K562 (cell line): ENCODE measurements around the gene RAI14. TPM values are rescaled to one million over a fixed set of nuclear protein-coding genes. Genes with fewer than 3 reads are reported as not detected.

Experiments
- CBFA2T2 ChIP-seq: fragments of 450-650 bp; conservative IDR thresholded peaks from 2 replicates; pipeline ENCODE4 v1.6.1; 2017; ENCODE audit warnings: mild to moderate bottlenecking
- CBFA2T3 ChIP-seq: fragments of 450-650 bp; IDR thresholded peaks from 2 replicates; pipeline ENCODE4 v1.6.1; 2017
- GATAD2A ChIP-seq: fragments of 450-650 bp; IDR thresholded peaks from 2 replicates; pipeline ENCODE4 v1.6.1; 2017
- GTF2F1 ChIP-seq: IDR thresholded peaks from 2 replicates; pipeline ENCODE4 v1.6.1; 2011; ENCODE audit warnings: low read depth, low read length, improper control_type of control experiment
- HMG20A ChIP-seq: fragments of 450-650 bp; formaldehyde crosslinking; conservative IDR thresholded peaks from 2 replicates; pipeline ENCODE4 v1.4.0; 2020; ENCODE audit warnings: mild to moderate bottlenecking, mixed read lengths
- MAZ ChIP-seq, 2 experiments: fragments of 450-650 bp in 1 of 2; sonication (generic) in 1 of 2; formaldehyde crosslinking; IDR thresholded peaks in 1 of 2; conservative IDR thresholded peaks in 1 of 2; 2 replicates each; pipeline versions ENCODE4 v1.4.0 to v1.5.0; 2020; ENCODE audit warnings: mild to moderate bottlenecking in 1 of 2, missing genetic modification reagents in 1 of 2
- NONO ChIP-seq, 2 experiments: fragments of 200-400 bp in 1 of 2; fragments of 450-650 bp in 1 of 2; formaldehyde crosslinking in 1 of 2; IDR thresholded peaks; 2 replicates each; pipeline ENCODE4 v1.6.1; 2017; ENCODE audit warnings: low read depth in 2 of 2, mild to moderate bottlenecking in 2 of 2, moderate library complexity in 2 of 2, low read length in 1 of 2
- PHF21A ChIP-seq: fragments of 450-650 bp; IDR thresholded peaks from 2 replicates; pipeline ENCODE4 v1.6.1; 2017; ENCODE audit warnings: low read depth, borderline replicate concordance
- PRDM10 ChIP-seq: fragments of 450-650 bp; IDR thresholded peaks from 2 replicates; pipeline ENCODE4 v1.6.1; 2018; ENCODE audit not compliant: partially characterized antibody
- PYGO2 ChIP-seq: fragments of 450-650 bp; IDR thresholded peaks from 2 replicates; pipeline ENCODE4 v1.6.1; 2016; ENCODE audit warnings: mild to moderate bottlenecking, missing genetic modification characterization, moderate library complexity, missing compliant biosample characterization
- SMAD4 ChIP-seq: fragments of 250-450 bp; sonication (Bioruptor Pico); conservative IDR thresholded peaks from 2 replicates; pipeline ENCODE4 v1.8.0; 2021; ENCODE audit warnings: inconsistent platforms, mild to moderate bottlenecking, moderate library complexity
- SMARCE1 ChIP-seq: fragments of 450-650 bp; IDR thresholded peaks from 2 replicates; pipeline ENCODE4 v1.7.1; 2016; ENCODE audit warnings: mild to moderate bottlenecking
- TBL1XR1 ChIP-seq, 2 experiments: IDR thresholded peaks; 2 replicates each; pipeline ENCODE4 v1.6.1; 2012; ENCODE audit warnings: improper control_type of control experiment in 2 of 2, low read length in 2 of 2, mild to moderate bottlenecking in 1 of 2
- ZNF512 ChIP-seq: IDR thresholded peaks from 2 replicates; pipeline ENCODE4 v1.6.1; 2016; ENCODE audit warnings: missing genetic modification characterization, missing compliant biosample characterization
- polyA plus RNA-seq, 8 experiments: library from polyadenylated mRNA; depleted of rRNA in 4 of 8; stranded (reverse) in 5 of 8; unstranded in 3 of 8; fragments of >200 nt; fragmentation: Nextera tagmentation in 2 of 8; fragmentation: Illumina TruSeq in 1 of 8; extraction: Ambion mirVana in 2 of 8; extraction: Trizol in 1 of 8; gene quantifications; 2 replicates each; pipeline versions ENCODE4 v1.2.1 to v1.2.3, GENCODE V29; 2011 to 2014; ENCODE audit warnings: inconsistent platforms in 1 of 8, missing spikeins in 1 of 8
- total RNA-seq, 7 experiments: library from RNA; depleted of rRNA in 6 of 7; stranded (reverse); fragments of >200 nt in 6 of 7; fragmentation: Illumina TruSeq in 2 of 7; extraction: Trizol in 2 of 7; gene quantifications; 2 replicates each; pipeline versions ENCODE4 v1.2.1 to v1.2.3, GENCODE V29; 2011 to 2021; ENCODE audit warnings: low replicate concordance in 1 of 7
- TF ChIP-seq, protein P1 (sequence below): fragments of 450-650 bp; IDR thresholded peaks from 2 replicates; pipeline ENCODE4 v1.7.0; 2016; ENCODE audit warnings: borderline replicate concordance
- TF ChIP-seq, protein P2 (sequence below): conservative IDR thresholded peaks from 2 replicates; pipeline ENCODE4 v1.6.1; 2011; ENCODE audit warnings: low read depth, mild to moderate bottlenecking, low read length; ENCODE audit not compliant: control insufficient read depth

Gene RAI14
- total and polyA plus RNA-seq, 9 of the 15 experiments (the other 6 are each of a cell fraction or from before 2014, with no cell fraction given): 11.3 to 82.5 (median 34.8) TPM

- TF ChIP-seq PRDM10: no peak
- peak; percentile 91 for TF ChIP-seq PYGO2
- TF ChIP-seq, protein P1, sequence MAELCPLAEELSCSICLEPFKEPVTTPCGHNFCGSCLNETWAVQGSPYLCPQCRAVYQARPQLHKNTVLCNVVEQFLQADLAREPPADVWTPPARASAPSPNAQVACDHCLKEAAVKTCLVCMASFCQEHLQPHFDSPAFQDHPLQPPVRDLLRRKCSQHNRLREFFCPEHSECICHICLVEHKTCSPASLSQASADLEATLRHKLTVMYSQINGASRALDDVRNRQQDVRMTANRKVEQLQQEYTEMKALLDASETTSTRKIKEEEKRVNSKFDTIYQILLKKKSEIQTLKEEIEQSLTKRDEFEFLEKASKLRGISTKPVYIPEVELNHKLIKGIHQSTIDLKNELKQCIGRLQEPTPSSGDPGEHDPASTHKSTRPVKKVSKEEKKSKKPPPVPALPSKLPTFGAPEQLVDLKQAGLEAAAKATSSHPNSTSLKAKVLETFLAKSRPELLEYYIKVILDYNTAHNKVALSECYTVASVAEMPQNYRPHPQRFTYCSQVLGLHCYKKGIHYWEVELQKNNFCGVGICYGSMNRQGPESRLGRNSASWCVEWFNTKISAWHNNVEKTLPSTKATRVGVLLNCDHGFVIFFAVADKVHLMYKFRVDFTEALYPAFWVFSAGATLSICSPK: no peak
- TF ChIP-seq, protein P2, sequence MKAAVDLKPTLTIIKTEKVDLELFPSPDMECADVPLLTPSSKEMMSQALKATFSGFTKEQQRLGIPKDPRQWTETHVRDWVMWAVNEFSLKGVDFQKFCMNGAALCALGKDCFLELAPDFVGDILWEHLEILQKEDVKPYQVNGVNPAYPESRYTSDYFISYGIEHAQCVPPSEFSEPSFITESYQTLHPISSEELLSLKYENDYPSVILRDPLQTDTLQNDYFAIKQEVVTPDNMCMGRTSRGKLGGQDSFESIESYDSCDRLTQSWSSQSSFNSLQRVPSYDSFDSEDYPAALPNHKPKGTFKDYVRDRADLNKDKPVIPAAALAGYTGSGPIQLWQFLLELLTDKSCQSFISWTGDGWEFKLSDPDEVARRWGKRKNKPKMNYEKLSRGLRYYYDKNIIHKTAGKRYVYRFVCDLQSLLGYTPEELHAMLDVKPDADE: peak; percentile 71
- TF ChIP-seq CBFA2T3: peak; percentile 99
- TF ChIP-seq HMG20A: peak; percentile 67; the same call in 1 of the 2 replicates
- peak; percentile 67 to 95; a peak in 2 of 4 replicates for TF ChIP-seq TBL1XR1 (IDR thresholded peaks at IDR 0.05; ENCODE audit: low read length in 2 of 2)
- peak; percentile 49; the same call in 1 of the 2 replicates for TF ChIP-seq PHF21A
- peak; percentile 75 to 85 for TF ChIP-seq MAZ (CRISPR knock-in tag; conservative IDR thresholded peaks at IDR 0.05 in 1 of 2, IDR thresholded peaks at IDR 0.05 in 1 of 2)
- TF ChIP-seq CBFA2T2: peak; percentile 99
- no peak for TF ChIP-seq ZNF512 (tag)
- TF ChIP-seq GATAD2A: peak; percentile 93
- peak; percentile 92 for TF ChIP-seq SMAD4 (CRISPR knock-in tag)
- TF ChIP-seq GTF2F1: no peak
- 0 out of 4 replicates have a peak, but pooled peaks of 1 of the 2 experiments have one; percentile 42 for TF ChIP-seq NONO (IDR thresholded peaks at IDR 0.05; ENCODE audit: low read depth in 2 of 2, low read length in 1 of 2)
- TF ChIP-seq SMARCE1: peak; percentile 100
These were observed 43.3 kb downstream of the RAI14 start (continued) for GRCh38 chr5:34699155-34700077.
